D341Med (cell line): Measurements from ENCODE around the gene ALDOA.

Experiments used
- DNase-seq: peaks from one replicate; pipeline ENCODE4 v3.0.0; 2012; ENCODE audit warnings: low spot score

ALDOA gene

GRCh38 chr16:30041841-30042240 is 23.7 kb upstream of the ALDOA start:
- DNase-seq: no peak

- DNase-seq: no peak
Observed at GRCh38 chr16:30046178-30046577, 19.4 kb upstream of the ALDOA start.

- DNase-seq: no peak
Observed at GRCh38 chr16:30046588-30046987, 19.0 kb upstream of the ALDOA start.

GRCh38 chr16:30049871-30050270 is 15.7 kb upstream of the ALDOA start:
- DNase-seq: no peak

- DNase-seq: no peak
Observed at GRCh38 chr16:30051518-30051917, 14.0 kb upstream of the ALDOA start.

- DNase-seq: peak; percentile 91
Observed at GRCh38 chr16:30052671-30053372, 12.7 kb upstream of the ALDOA start.

GRCh38 chr16:30053376-30054015 is 12.1 kb upstream of the ALDOA start:
- no peak for DNase-seq

GRCh38 chr16:30054451-30054850 is 11.1 kb upstream of the ALDOA start:
- no peak for DNase-seq

GRCh38 chr16:30054959-30055553 is 10.5 kb upstream of the ALDOA start:
- peak; percentile 61 for DNase-seq

- no peak for DNase-seq
Observed at GRCh38 chr16:30060346-30060745, 5.2 kb upstream of the ALDOA start.

- no peak for DNase-seq
Observed at GRCh38 chr16:30060836-30061554, 4.6 kb upstream of the ALDOA start.

- DNase-seq: no peak
Observed at GRCh38 chr16:30063278-30063892, 2.2 kb upstream of the ALDOA start.

- DNase-seq: peak; percentile 62
Observed at GRCh38 chr16:30063893-30064728, 1.4 kb upstream of the ALDOA start.

- DNase-seq: peak; percentile 85
Observed at GRCh38 chr16:30064729-30065101, 845 bp upstream of the ALDOA start.

- no peak for DNase-seq
Observed at GRCh38 chr16:30065943-30066760, 592 bp downstream of the ALDOA start.

- DNase-seq: peak; percentile 73
Observed at GRCh38 chr16:30066761-30067583, 1.4 kb downstream of the ALDOA start.

- no peak for DNase-seq
Observed at GRCh38 chr16:30067584-30067916, 2.0 kb downstream of the ALDOA start.

GRCh38 chr16:30068333-30068732 is 2.8 kb downstream of the ALDOA start:
- DNase-seq: no peak

GRCh38 chr16:30068750-30069610 is 3.4 kb downstream of the ALDOA start:
- no peak for DNase-seq
